Astrocyte (in vitro differentiated cells and primary cell): ENCODE data around the gene SPAG6.

Experiments
- CTCF ChIP-seq: IDR thresholded peaks from 2 replicates; pipeline ENCODE4 v1.5.1; 2011; ENCODE audit warnings: low read depth, mild to moderate bottlenecking, inconsistent platforms, low read length, moderate library complexity; ENCODE audit not compliant: insufficient read depth
- EZH2 ChIP-seq: IDR thresholded peaks from 2 replicates; pipeline ENCODE4 v1.6.1; 2012; ENCODE audit warnings: mild to moderate bottlenecking, low read length, inconsistent platforms; ENCODE audit not compliant: insufficient read depth

- TF ChIP-seq CTCF (no peak), EZH2 (no peak)
Measured at GRCh38 chr10:22453320-22453719, 108.0 kb downstream of the SPAG6 start.
